Hepatocyte (in vitro differentiated cells): ENCODE data around the gene FIBCD1. TPM values are rescaled to one million over a fixed set of nuclear protein-coding genes. Genes with fewer than 3 reads are reported as not detected.

ENCODE experiments used
- DNase-seq: peaks from one replicate; pipeline ENCODE4 v3.0.0-alpha.2; 2016; ENCODE audit warnings: low spot score
- H2AFZ ChIP-seq: fragments of 200-600 bp; sonication (generic); 2 replicates; pipeline ENCODE4 v1.6.0; 2016; ENCODE audit warnings: antibody characterized with exemption, mild to moderate bottlenecking
- H3K27ac ChIP-seq: fragments of 200-600 bp; sonication (generic); 2 replicates; pipeline ENCODE4 v1.5.1; 2016; ENCODE audit warnings: mild to moderate bottlenecking
- H3K27me3 ChIP-seq: fragments of 200-600 bp; sonication (generic); 2 replicates; pipeline ENCODE4 v1.6.1; 2016
- H3K36me3 ChIP-seq: fragments of 200-600 bp; sonication (generic); replicated peaks from 2 replicates; pipeline ENCODE4 v1.5.1; 2016; ENCODE audit warnings: low read depth; ENCODE audit not compliant: insufficient read depth
- H3K4me1 ChIP-seq: fragments of 200-600 bp; sonication (generic); 2 replicates; pipeline ENCODE4 v1.5.1; 2016; ENCODE audit warnings: mild to moderate bottlenecking, moderate library complexity; ENCODE audit not compliant: insufficient read depth
- H3K4me2 ChIP-seq: fragments of 200-600 bp; sonication (generic); 2 replicates; pipeline ENCODE4 v1.6.0; 2016
- H3K4me3 ChIP-seq: fragments of 200-600 bp; sonication (generic); 2 replicates; pipeline ENCODE4 v1.5.1; 2016; ENCODE audit warnings: mild to moderate bottlenecking
- H3K79me2 ChIP-seq: fragments of 200-600 bp; sonication (generic); 2 replicates; pipeline ENCODE4 v1.6.0; 2017; ENCODE audit warnings: mild to moderate bottlenecking
- H3K9me2 ChIP-seq: fragments of 200-600 bp; sonication (generic); replicated peaks from 2 replicates; pipeline ENCODE4 v1.6.0; 2017; ENCODE audit warnings: mild to moderate bottlenecking; ENCODE audit not compliant: insufficient read depth
- H3K9me3 ChIP-seq: fragments of 200-600 bp; sonication (generic); 2 replicates; pipeline ENCODE4 v1.5.1; 2016; ENCODE audit warnings: low read depth, mild to moderate bottlenecking
- H4K20me1 ChIP-seq: fragments of 200-600 bp; sonication (generic); 2 replicates; pipeline ENCODE4 v1.6.0; 2016; ENCODE audit warnings: mild to moderate bottlenecking; ENCODE audit not compliant: insufficient read depth, poor library complexity, severe bottlenecking
- CTCF ChIP-seq: fragments of 200-600 bp; sonication (generic); IDR thresholded peaks from 2 replicates; pipeline ENCODE4 v1.5.1; 2016; ENCODE audit warnings: antibody characterized with exemption, mild to moderate bottlenecking; ENCODE audit not compliant: poor library complexity
- EZH2 ChIP-seq: fragments of 200-600 bp; sonication (generic); IDR thresholded peaks from 2 replicates; pipeline ENCODE4 v1.6.1; 2016; ENCODE audit warnings: antibody characterized with exemption, mild to moderate bottlenecking, borderline replicate concordance
- EZH2phosphoT487 ChIP-seq: fragments of 200-600 bp; sonication (generic); IDR thresholded peaks from one replicate; pipeline ENCODE4 v1.6.1; 2018; ENCODE audit warnings: antibody characterized with exemption, mild to moderate bottlenecking, low read depth, moderate library complexity; ENCODE audit not compliant: unreplicated experiment, severe bottlenecking
- WGBS: methylation state at CpG from one replicate; pipeline ENCODE4 v1.1.6; 2016; ENCODE audit warnings: low lambda C conversion rate; ENCODE audit errors: missing lambda C conversion rate; 5-methylcytosine and 5-hydroxymethylcytosine counted together
- polyA plus RNA-seq: library from polyadenylated mRNA; unstranded; fragments of >200 nt; fragmentation: Nextera tagmentation; extraction: Ambion mirVana; gene quantifications from 2 replicates; pipeline ENCODE4 v1.2.1, GENCODE V29; 2016
- total RNA-seq: library from RNA; depleted of rRNA; stranded (reverse); fragments of >200 nt; gene quantifications from 2 replicates; pipeline ENCODE4 v1.2.3, GENCODE V29; 2014

Gene FIBCD1
- total and polyA plus RNA-seq, 2 experiments from 2014 or later, result 0.33 TPM; not detected in 1

- Histone ChIP-seq H3K27me3 (no peaks in the 10 kb centered on the region), H3K4me3 (no peak overlapping the region), H3K27ac (no peak overlapping the region), H3K4me2 (no peak overlapping the region), H3K4me1 (peaks cover 4% of the 10 kb centered on the region), H4K20me1 (no peaks in the 10 kb centered on the region), H2AFZ (no peak overlapping the region), H3K36me3 (no peaks in the 10 kb centered on the region), H3K79me2 (no peaks in the 10 kb centered on the region), H3K9me3 (no peaks in the 10 kb centered on the region), H3K9me2 (no peaks in the 10 kb centered on the region)
- WGBS, result 93% methylated on average over 33 of the region's 33 CpGs
- no peak for TF ChIP-seq EZH2
- no peak for TF ChIP-seq EZH2phosphoT487
- no peak for TF ChIP-seq CTCF
- DNase-seq, result no peak
Observed at GRCh38 chr9:130918826-130919558, 20.1 kb downstream of the FIBCD1 start.

DNA sequence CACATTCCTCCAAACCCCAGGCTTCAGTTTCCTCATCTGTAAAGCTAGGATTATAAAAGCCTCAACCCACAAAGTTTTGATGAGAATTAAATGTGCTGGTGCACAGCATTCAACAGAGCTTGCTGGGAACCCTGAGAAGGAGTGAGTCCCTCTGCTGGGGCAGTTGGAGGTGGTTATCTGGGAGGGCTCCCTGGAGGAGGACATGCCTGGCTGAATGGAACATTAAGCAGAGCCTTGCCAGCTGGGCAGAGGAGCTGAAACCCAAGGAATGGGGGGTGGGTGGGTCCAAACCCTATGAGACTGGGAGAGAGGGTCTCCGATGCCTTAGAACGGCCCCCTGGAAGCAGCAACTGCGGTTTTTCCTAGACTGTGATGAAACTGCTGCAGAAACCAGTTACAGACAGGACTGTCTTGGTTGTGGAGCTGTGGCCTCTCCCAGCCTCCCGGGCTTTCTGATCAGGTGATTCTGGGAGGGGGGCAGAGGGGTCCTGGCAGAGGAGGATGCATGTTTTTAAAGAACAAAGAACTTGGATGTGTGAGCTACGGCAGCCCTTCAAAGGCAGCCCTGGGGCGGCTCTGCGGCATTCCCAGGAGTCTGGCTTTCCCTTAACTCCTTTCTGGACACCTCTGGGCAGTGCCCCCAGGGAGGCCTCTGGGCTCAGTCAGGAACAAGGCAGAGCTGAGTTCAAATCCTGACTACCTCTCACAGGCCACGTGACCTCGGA lies 20.8 kb downstream of the FIBCD1 start:
- no peak for DNase-seq
- H4K20me1 ChIP-seq, result no peaks in the 10 kb centered on the region
- H2AFZ ChIP-seq, result no peak overlapping the region
- H3K36me3 ChIP-seq, result no peaks in the 10 kb centered on the region
- H3K9me2 ChIP-seq, result no peaks in the 10 kb centered on the region
- no peak overlapping the region for H3K4me2 ChIP-seq
- H3K79me2 ChIP-seq, result no peaks in the 10 kb centered on the region
- no peak overlapping the region for H3K4me3 ChIP-seq
- H3K4me1 ChIP-seq, result peaks cover 4% of the 10 kb centered on the region
- TF ChIP-seq EZH2 (no peak), CTCF (no peak), EZH2phosphoT487 (no peak)
- no peak overlapping the region for H3K27ac ChIP-seq
- WGBS, result 74% methylated on average over 9 of the region's 9 CpGs
- H3K27me3 ChIP-seq, result no peaks in the 10 kb centered on the region
- H3K9me3 ChIP-seq, result no peaks in the 10 kb centered on the region

- Histone ChIP-seq H3K27ac (no peak overlapping the region), H3K36me3 (no peaks in the 10 kb centered on the region), H3K79me2 (no peaks in the 10 kb centered on the region), H4K20me1 (no peaks in the 10 kb centered on the region), H2AFZ (no peak overlapping the region), H3K4me3 (no peak overlapping the region), H3K9me3 (no peaks in the 10 kb centered on the region), H3K9me2 (no peaks in the 10 kb centered on the region), H3K4me1 (peaks cover 4% of the 10 kb centered on the region), H3K4me2 (no peak overlapping the region), H3K27me3 (no peaks in the 10 kb centered on the region)
- TF ChIP-seq EZH2 (no peak), EZH2phosphoT487 (no peak), CTCF (no peak)
- DNase-seq, result no peak
- 90% methylated on average over 33 of the region's 34 CpGs for WGBS
Observed at GRCh38 chr9:130917168-130917960, 21.7 kb downstream of the FIBCD1 start.
